ENCODE data around the gene RTN4R.

- TF ChIP-seq POLR2A (IDR thresholded peaks at IDR 0.05), result no peak
- TF ChIP-seq CTCF (IDR thresholded peaks at IDR 0.05), result no peak
These were observed 16.1 kb downstream of the RTN4R start for GRCh38 chr22:20251981-20252380.

All from uterus (tissue), 2 donors.